Muscle of arm (tissue), 14 donors: ENCODE measurements around the gene CFC1. TPM values are rescaled to one million over a fixed set of nuclear protein-coding genes. Genes with fewer than 3 reads are reported as not detected.
"Not testable (repeated sequence)": the region's sequence is repeated elsewhere in the genome, so short reads cannot be mapped to it uniquely, and the experiment has no call there.

Experiments
- DNase-seq: peaks from one replicate; pipeline ENCODE4 v3.0.0-alpha.2; 2013
- long read RNA-seq, 11 donors: transcript quantifications; one replicate each; lab custom pipeline, GENCODE V29; 2026
- polyA plus RNA-seq, 12 donors: library from polyadenylated mRNA; unstranded; fragments of 120-200 nt; gene quantifications; one replicate each; pipeline ENCODE4 v1.2.1, GENCODE V29; 2013; ENCODE audit not compliant: insufficient read length in 12 of 12

CFC1 gene
- polyA plus RNA-seq, result under 1 TPM in 1 of 12 donors, not detected in 11; 0.17 TPM
- long read RNA-seq, donor 1, transcript CFC1-201 (6 exons, 1,046 nt), result major isoform, 5 of 13 reads
- long read RNA-seq, donor 1, partial matches to known transcripts, result 8 of 13 reads
- long read RNA-seq, donor 1, other reads (novel, unspliced or antisense), result 0 of 13 reads
- long read RNA-seq, donor 2, result 0 reads
- long read RNA-seq, donor 3, result 0 reads
- long read RNA-seq, donor 4, result 0 reads
- long read RNA-seq, donor 5, result 0 reads
- long read RNA-seq, donor 6, result 0 reads
- long read RNA-seq, donor 7, result 0 reads
- long read RNA-seq, donor 8, result 0 reads
- long read RNA-seq, donor 9, result 0 reads
- long read RNA-seq, donor 10, result 0 reads
- long read RNA-seq, donor 11, result 0 reads

GRCh38 chr2:130599393-130599792, at the start of gene CFC1:
Gene CFC1 (minus strand): TSS chr2:130599575. CDS start chr2:130599287, 288 bp downstream.
- not testable (repeated sequence) for DNase-seq

GRCh38 chr2:130641688-130642087, 42.3 kb upstream of the CFC1 start:
- DNase-seq, result not testable (repeated sequence)

- not testable (repeated sequence) for DNase-seq
Measured at GRCh38 chr2:130638973-130639372, 39.6 kb upstream of the CFC1 start.

- DNase-seq, result not testable (repeated sequence)
Measured at GRCh38 chr2:130628784-130629475, 29.6 kb upstream of the CFC1 start.

GRCh38 chr2:130611140-130611539, 11.8 kb upstream of the CFC1 start, which contains the start of gene POTEJ:
Gene POTEJ (plus strand): TSS chr2:130611440. CDS start chr2:130611533, 93 bp downstream.
- DNase-seq, result not testable (repeated sequence)

GRCh38 chr2:130610486-130610885, 11.1 kb upstream of the CFC1 start:
- not testable (repeated sequence) for DNase-seq

- not testable (repeated sequence) for DNase-seq
Measured at GRCh38 chr2:130609002-130609920, 9.9 kb upstream of the CFC1 start.

- not testable (repeated sequence) for DNase-seq
Measured at GRCh38 chr2:130608276-130609001, 9.1 kb upstream of the CFC1 start.

GRCh38 chr2:130601648-130602302, 2.4 kb upstream of the CFC1 start:
- DNase-seq, result not testable (repeated sequence)

GRCh38 chr2:130599926-130600325, 551 bp upstream of the CFC1 start:
- not testable (repeated sequence) for DNase-seq

- DNase-seq, result not testable (repeated sequence)
Measured at GRCh38 chr2:130598463-130598862, 912 bp downstream of the CFC1 start.

GRCh38 chr2:130597994-130598393, 1.4 kb downstream of the CFC1 start:
- not testable (repeated sequence) for DNase-seq

- not testable (repeated sequence) for DNase-seq
Measured at GRCh38 chr2:130596757-130597156, 2.6 kb downstream of the CFC1 start.

GRCh38 chr2:130594011-130594410, 5.4 kb downstream of the CFC1 start:
- DNase-seq, result not testable (repeated sequence)

GRCh38 chr2:130592791-130593414, 6.5 kb downstream of the CFC1 start:
- not testable (repeated sequence) for DNase-seq

GRCh38 chr2:130590842-130591359, 8.5 kb downstream of the CFC1 start:
- not testable (repeated sequence) for DNase-seq

- DNase-seq, result not testable (repeated sequence)
Measured at GRCh38 chr2:130590170-130590841, 9.1 kb downstream of the CFC1 start.

- not testable (repeated sequence) for DNase-seq
Measured at GRCh38 chr2:130588688-130589458, 10.5 kb downstream of the CFC1 start.
